Astrocyte of the spinal cord (primary cell): ENCODE results near the gene SCN1A.

ENCODE experiments used
- DNase-seq: peaks from one replicate; pipeline ENCODE4 v3.0.0; 2011; ENCODE audit warnings: low read depth, low spot score
- H3K4me3 ChIP-seq: 2 replicates; pipeline ENCODE4 v1.5.1; 2011; ENCODE audit warnings: low read depth, mild to moderate bottlenecking, low read length, moderate library complexity
- in situ Hi-C: cut with HindIII; loops from 2 replicates; pipeline ENCODE4 v1.10.0; 2017; ENCODE audit warnings: low sequenced_read_pairs
- TF ChIP-seq, protein P1 (sequence below): IDR thresholded peaks from 2 replicates; pipeline ENCODE4 v1.5.1; 2012; ENCODE audit warnings: low read depth, mild to moderate bottlenecking, low read length, inconsistent platforms

SCN1A gene

DNA sequence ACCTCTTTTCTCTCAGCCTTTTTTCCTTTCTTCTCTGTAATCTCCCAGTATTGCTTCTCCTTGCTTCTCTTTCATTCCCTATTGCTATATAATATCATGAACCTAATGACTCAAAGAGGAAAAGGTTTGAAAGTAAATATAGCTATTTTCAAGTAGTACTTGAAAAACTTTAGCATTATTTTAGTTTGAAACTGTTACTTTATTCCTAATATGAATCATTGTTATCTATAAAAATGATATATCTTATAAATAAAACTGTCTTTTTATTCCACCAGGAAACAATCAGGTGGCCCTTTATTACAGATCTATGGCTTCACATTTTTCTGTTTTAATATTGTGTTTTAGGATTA is 311 bp upstream of the SCN1A start:
- TF ChIP-seq, protein P1, sequence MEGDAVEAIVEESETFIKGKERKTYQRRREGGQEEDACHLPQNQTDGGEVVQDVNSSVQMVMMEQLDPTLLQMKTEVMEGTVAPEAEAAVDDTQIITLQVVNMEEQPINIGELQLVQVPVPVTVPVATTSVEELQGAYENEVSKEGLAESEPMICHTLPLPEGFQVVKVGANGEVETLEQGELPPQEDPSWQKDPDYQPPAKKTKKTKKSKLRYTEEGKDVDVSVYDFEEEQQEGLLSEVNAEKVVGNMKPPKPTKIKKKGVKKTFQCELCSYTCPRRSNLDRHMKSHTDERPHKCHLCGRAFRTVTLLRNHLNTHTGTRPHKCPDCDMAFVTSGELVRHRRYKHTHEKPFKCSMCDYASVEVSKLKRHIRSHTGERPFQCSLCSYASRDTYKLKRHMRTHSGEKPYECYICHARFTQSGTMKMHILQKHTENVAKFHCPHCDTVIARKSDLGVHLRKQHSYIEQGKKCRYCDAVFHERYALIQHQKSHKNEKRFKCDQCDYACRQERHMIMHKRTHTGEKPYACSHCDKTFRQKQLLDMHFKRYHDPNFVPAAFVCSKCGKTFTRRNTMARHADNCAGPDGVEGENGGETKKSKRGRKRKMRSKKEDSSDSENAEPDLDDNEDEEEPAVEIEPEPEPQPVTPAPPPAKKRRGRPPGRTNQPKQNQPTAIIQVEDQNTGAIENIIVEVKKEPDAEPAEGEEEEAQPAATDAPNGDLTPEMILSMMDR = no peak
- in situ Hi-C loops = no loop called here
- no peak overlapping the region for H3K4me3 ChIP-seq
- DNase-seq = no peak

DNA sequence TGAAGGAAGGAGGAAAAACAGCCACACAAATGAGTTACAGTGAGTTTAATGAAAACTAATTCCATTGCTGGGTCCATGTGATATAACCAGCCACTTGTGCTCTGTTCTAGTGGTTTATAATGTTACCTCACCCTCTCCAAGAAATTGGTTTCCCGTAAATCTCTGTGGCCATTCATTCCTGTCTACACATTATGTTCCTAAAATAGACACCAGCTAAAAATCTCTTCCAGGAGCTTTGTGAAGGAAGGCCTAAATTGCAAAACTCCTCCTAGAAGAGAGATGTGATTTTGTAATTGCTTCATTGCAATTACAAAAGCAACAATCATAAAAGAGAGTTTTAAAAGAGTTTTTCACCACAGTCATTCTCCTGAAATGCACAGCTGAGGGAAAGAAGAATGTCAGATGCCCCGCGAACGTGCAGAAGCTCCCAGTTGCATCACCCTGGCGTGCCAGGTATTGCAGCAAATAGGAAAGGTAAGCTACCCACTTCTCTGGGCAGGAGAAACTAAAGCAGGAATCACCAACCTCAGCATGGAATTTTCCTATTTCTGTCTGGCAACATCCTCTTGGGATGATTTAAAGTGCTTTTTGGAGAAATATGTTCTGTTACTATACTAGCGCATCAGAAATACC is 1.7 kb downstream of the SCN1A start:
- TF ChIP-seq, protein P1 = no peak
- no peak overlapping the region for H3K4me3 ChIP-seq

DNA sequence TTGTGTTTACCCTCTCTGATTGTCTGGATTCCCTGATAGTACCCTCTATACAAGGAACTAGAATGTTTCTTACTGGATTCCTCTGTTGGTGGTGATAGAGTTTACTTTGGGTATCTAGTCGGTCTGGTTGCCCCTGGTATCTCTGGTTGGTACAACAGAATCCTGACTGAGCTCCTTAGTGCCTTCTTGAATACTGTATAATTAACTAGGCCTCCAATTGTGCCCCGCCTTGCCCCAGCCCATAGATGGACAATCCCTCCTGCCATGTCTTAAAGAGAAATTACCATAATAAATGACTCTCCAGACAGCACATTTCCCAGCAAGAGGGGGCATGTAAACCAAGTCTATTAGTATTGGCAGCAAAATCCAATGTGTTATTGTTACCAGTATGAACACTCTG is 2.3 kb downstream of the SCN1A start:
- H3K4me3 ChIP-seq = no peak overlapping the region
- TF ChIP-seq, protein P1 = no peak
- DNase-seq = no peak
- in situ Hi-C loops = no loop called here

More for the DNA sequence above, 1.7 kb downstream of the SCN1A start:
- DNase-seq = peak; percentile 14
- in situ Hi-C loops = no loop called here

DNA sequence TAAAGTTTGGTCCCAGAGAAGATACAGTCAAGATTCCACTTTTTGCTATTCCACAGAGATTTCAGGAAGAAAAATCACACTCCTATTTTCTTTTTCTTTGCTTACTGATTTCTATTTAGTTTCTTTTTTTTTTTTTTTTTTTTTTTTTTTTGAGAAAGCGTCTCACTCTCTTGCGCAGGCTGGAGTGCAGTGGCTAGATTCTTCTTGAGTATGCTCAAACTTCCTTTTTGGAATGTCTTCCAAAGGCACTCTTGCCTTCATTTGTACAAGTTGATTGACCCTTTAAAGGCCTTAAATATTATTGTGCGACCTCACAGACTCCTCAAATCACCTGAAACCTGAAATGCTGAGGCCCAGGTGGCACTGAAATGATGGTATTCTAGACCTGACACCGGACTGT is 9.6 kb downstream of the SCN1A start:
- TF ChIP-seq, protein P1 = no peak
- H3K4me3 ChIP-seq = no peak overlapping the region
- no peak for DNase-seq
- in situ Hi-C loops = no loop called here

DNA sequence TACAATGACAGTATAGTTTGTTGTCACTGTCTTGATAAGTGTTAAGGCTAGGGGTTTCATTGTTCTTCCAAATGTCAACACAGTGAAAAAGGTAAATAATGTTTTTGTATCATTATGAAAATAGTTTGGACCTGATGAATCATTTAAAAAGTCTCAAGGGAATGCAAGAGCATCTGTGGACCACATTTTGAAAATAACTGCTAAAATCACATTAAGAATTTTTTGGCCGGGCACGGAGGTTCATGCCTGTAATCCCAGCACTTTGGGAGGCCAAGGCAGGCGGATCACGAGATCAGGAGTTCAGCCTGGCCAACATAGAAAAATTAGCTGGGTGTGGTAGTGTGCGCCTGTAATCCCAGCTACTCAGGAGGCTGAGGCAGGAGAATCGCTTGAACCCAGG is 10.3 kb downstream of the SCN1A start:
- no peak for DNase-seq
- H3K4me3 ChIP-seq = no peak overlapping the region
- in situ Hi-C loops = no loop called here
- TF ChIP-seq, protein P1 = no peak

DNA sequence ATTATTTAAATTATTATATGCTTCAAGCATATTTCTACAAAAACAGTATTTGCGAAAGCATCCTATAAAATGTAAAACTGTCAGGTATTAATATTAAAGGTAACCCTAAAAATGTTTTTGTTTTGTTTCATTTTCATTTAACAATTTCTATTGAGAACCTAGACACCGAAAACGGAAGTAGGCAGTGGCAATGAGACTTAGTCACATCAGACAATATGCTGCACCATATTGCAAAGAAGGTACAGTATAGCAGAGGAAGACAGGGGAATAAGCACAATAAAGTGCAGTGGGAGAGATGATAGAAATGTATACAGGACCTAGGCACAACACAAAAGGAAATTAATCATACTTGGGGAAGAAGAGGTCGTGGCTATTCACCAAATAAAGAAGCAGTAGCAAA is 12.2 kb downstream of the SCN1A start:
- TF ChIP-seq, protein P1 = no peak
- DNase-seq = no peak
- in situ Hi-C loops = no loop called here
- no peak overlapping the region for H3K4me3 ChIP-seq
